Vagina (tissue), 2 donors: Measurements from ENCODE around the gene GARIN5B. TPM values are rescaled to one million over a fixed set of nuclear protein-coding genes. Genes with fewer than 3 reads are reported as not detected.

ENCODE experiments used
- DNase-seq, 2 donors: peaks; one replicate each; pipeline ENCODE4 v3.0.0-alpha.2; 2017; ENCODE audit errors: extremely low spot score in 2 of 2
- H3K27ac ChIP-seq: fragments of 200-600 bp; sonication (generic); one replicate; pipeline ENCODE4 v1.5.1; 2019
- H3K27me3 ChIP-seq: fragments of 200-600 bp; sonication (generic); one replicate; pipeline ENCODE4 v1.5.1; 2019
- H3K36me3 ChIP-seq, 2 donors: fragments of 200-600 bp; sonication (generic); one replicate each; pipeline ENCODE4 v1.5.1; 2017 to 2019
- H3K4me1 ChIP-seq: fragments of 200-600 bp; sonication (generic); one replicate; pipeline ENCODE4 v1.5.1; 2019
- H3K4me3 ChIP-seq, 2 donors: fragments of 200-600 bp; sonication (generic); 1 replicate in 1 of 2; 2 replicates in 1 of 2; pipeline ENCODE4 v1.5.1; 2016 to 2019
- H3K9me3 ChIP-seq: fragments of 200-600 bp; sonication (generic); one replicate; pipeline ENCODE4 v1.5.1; 2019
- CTCF ChIP-seq, 3 experiments: fragments of 450-650 bp in 2 of 3; fragments of 200-600 bp in 1 of 3; sonication (generic) in 1 of 3; IDR thresholded peaks; one replicate each; pipeline ENCODE4 v1.5.1; 2017 to 2019; ENCODE audit warnings: antibody characterized with exemption in 3 of 3, mild to moderate bottlenecking in 2 of 3, moderate library complexity in 2 of 3
- POLR2A ChIP-seq, 2 donors: fragments of 450-650 bp; IDR thresholded peaks; one replicate each; pipeline ENCODE4 v1.6.1; 2017; ENCODE audit warnings: antibody characterized with exemption in 2 of 2, mild to moderate bottlenecking in 2 of 2, moderate library complexity in 2 of 2
- POLR2AphosphoS5 ChIP-seq, 2 donors: sonication (generic); formaldehyde crosslinking; IDR thresholded peaks; one replicate each; pipeline ENCODE4 v1.9.0; 2017; ENCODE audit warnings: antibody characterized with exemption in 2 of 2, mild to moderate bottlenecking in 2 of 2, low read depth in 1 of 2; ENCODE audit not compliant: insufficient read depth in 1 of 2
- intact Hi-C: fragments of 100-400 bp; cut with DNase I; formaldehyde crosslinking; loops from one replicate; pipeline ENCODE4 v1.15.1; 2023
- total RNA-seq: library from RNA; depleted of rRNA; stranded (reverse); fragments of >200 nt; gene quantifications from one replicate; pipeline ENCODE4 v1.2.3, GENCODE V29; 2016

The GARIN5B gene
- total RNA-seq, 1 donor from 2014 or later: not detected

DNA sequence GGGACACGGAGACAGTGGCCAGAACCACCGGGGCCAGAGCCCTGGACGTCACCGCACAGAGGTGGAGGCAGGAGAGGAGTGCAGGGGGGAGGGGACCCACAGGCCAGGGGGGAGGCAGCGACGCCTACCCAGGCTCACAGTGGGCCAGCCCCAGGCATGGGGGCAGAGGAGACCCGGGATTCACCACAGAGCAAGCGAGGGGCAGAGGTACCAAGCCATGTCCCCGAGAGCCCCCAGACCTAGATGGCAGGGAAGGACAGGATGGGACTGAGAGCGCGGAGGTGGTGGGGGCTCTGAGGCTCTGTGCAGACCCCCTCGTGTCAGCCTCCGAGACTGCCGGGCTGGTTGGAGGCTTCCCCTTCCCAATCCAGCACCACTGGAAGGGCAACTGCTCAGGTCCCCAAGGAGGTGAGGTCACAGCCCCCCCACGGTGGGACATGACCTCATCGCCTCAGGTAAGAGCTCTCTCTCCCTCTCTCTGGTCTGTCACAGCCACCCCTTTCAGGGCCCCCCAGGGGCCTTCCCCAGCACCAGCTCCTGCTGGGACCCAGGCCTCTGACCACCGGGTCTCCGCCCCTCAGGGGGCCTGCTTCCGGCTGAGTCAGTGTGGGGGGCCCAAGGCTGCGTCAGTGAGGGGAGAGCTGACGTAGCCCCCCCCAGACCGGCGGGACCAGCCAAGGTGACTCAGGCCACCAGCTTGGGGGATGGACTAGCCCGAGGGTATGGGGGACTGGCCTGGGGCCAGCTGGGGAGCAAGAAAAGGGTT, 9.4 kb upstream of the GARIN5B start:
- Histone ChIP-seq H3K36me3 (no peaks in the 10 kb centered on the region), H3K27me3 (peaks cover 15% of the 10 kb centered on the region), H3K4me3 (no peak overlapping the region), H3K9me3 (no peaks in the 10 kb centered on the region), H3K4me1 (peaks cover 25% of the 10 kb centered on the region), H3K27ac (no peak overlapping the region)
- DNase-seq: no peak
- TF ChIP-seq POLR2AphosphoS5 (IDR thresholded peaks at IDR 0.05; ENCODE audit: insufficient read depth in 1 of 2, low read depth in 1 of 2): no peak
- no peak for TF ChIP-seq CTCF (IDR thresholded peaks at IDR 0.05)
- TF ChIP-seq POLR2A (IDR thresholded peaks at IDR 0.05): no peak
- intact Hi-C loops: loop anchor here (10.0 kb wide), 1 partner anchor 68 kb away; no protein-coding TSS in a partner anchor

DNA sequence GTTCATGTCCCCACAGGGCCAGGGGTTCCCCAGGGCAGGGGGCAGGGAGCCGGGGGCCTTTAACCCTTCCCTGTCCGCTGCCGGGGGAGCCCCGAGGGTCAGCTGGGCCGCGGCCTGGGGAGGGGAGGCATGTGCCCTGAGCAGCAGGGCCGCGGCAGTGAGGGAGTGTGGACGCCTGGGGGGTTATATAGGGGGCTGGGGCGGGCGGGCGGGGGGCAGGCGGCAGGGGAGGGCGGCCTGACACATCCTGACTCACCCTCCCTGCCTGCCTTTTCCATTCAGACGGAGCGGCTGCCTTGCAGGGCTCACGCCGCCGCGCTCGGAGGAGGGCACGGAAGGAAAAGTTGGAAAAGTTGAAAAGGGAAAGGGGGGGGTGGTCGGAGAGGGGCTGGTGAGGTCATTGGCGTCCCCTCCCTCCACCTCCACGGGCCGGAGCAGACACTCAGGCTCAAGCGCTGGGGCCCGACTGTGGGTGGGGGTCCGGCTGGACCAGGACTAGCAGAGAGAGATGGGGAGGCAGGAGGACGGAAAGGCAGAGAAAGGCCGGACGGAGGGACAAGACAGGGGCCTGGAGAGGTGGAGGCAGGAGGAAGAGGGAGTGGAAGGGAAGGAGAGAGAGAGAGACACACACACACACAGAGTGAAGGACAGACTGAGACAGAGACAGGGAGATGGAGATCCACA, 7.4 kb upstream of the GARIN5B start, which contains the start of gene IL11:
Gene IL11, minus strand, starts transcription at position 159 of the 684 bp plus-strand sequence. Its CDS starts 153 bp downstream, at position 6.
- peak within 1 kb of the TSS; percentile 20 to 38 for H3K4me3 ChIP-seq
- intact Hi-C loops: loop anchor here (10.0 kb wide), 1 partner anchor 66 kb away; no protein-coding TSS in a partner anchor
- peaks cover 25% of the 10 kb centered on the region for H3K4me1 ChIP-seq

DNA sequence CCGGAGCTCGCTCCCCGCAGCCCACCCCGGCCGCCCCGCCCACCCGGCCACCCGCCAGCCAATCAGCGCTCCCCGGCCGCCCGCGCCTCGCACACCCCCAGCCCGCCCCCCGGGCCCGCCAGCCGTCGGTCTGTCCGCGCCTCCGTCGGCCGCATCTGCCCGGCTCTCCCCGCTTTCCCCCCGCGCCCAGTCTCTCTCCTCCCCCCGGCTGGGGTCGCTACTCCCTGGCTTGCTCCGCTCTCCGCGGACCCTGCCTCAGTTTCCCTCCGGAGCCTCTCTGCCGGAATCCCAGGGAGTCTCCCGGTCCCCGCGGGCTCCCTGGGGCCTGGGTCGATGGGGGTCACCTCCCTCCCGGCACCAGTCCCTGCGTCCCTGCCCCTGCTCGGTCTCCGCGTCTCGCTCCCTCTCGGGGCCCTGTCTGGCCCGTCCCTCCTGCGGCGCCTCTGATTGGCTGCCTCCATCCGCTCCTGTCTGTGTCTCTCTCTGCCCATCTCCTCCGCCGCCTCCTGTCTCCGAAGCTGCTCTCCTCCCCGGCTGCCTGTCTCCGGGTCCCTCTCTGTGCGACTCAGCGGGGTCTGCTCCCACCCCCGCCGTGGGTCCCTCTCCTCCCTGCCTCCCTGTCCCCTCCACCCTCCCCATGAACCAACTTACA, 6.7 kb upstream of the GARIN5B start:
- intact Hi-C loops: loop anchor here (10.0 kb wide), 1 partner anchor 65 kb away; no protein-coding TSS in a partner anchor
- no peak for DNase-seq
- Histone ChIP-seq H3K27me3 (peaks cover 15% of the 10 kb centered on the region), H3K9me3 (no peaks in the 10 kb centered on the region), H3K36me3 (no peaks in the 10 kb centered on the region), H3K27ac (no peak overlapping the region), H3K4me3 (peak overlapping the region; percentile 20 to 38), H3K4me1 (peaks cover 25% of the 10 kb centered on the region)
- TF ChIP-seq CTCF (IDR thresholded peaks at IDR 0.05) (no peak), POLR2AphosphoS5 (IDR thresholded peaks at IDR 0.05; ENCODE audit: insufficient read depth in 1 of 2, low read depth in 1 of 2) (no peak), POLR2A (IDR thresholded peaks at IDR 0.05) (no peak)

More for the DNA sequence above, 7.4 kb upstream of the GARIN5B start, which contains the start of gene IL11:
- no peak for TF ChIP-seq CTCF (IDR thresholded peaks at IDR 0.05)
- no peak for TF ChIP-seq POLR2A (IDR thresholded peaks at IDR 0.05)
- no peak for TF ChIP-seq POLR2AphosphoS5 (IDR thresholded peaks at IDR 0.05; ENCODE audit: insufficient read depth in 1 of 2, low read depth in 1 of 2)
- Histone ChIP-seq H3K27ac (no peak within 1 kb of the TSS), H3K27me3 (peaks cover 15% of the 10 kb centered on the region), H3K36me3 (no peaks in the 10 kb centered on the region), H3K9me3 (no peaks in the 10 kb centered on the region)
- DNase-seq: no peak

DNA sequence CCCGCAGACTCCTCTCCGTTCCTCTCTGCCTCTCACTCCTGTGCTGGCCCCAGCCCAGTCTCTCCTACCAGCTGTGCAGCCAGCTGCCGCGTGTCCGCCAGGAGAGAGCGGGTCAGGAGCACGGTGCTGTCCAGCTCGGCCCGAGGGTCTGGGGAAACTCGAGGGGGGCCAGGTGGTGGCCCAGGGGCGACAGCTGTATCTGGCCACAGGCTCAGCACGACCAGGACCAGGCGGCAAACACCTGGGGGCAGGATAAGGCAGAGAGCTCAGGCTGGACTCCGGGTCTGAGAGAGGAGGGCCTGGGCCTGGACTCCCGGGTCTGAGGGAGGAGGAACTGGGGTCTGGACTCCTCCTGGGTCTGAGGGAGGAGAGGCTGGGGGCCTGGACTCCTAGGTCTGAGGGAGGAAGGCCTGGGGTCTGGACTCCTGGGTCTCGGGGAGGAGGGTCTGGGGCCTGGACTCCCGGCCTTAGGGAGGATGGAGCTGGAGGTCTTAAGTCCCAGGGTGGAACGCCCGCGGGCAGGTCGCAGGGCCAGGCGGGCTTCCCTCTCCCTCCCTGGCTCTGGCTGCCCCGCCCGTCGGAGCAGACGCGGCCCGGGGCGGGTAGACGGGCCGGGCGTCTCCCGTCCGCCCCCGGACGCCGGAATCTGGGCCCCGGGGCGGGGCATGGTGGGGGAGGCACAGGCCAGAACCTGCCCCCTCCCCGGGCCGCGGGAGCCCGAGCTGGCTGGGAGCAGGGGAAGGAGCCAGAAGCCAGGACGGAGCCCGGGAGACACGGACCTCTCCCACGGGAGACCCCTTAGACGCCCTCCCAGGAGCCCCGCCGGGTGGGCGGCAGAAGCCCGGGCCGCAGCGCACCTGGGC, 5.9 kb upstream of the GARIN5B start:
- intact Hi-C loops: no loop called here
- no peak for TF ChIP-seq CTCF (IDR thresholded peaks at IDR 0.05)
- no peak for TF ChIP-seq POLR2A (IDR thresholded peaks at IDR 0.05)
- TF ChIP-seq POLR2AphosphoS5 (IDR thresholded peaks at IDR 0.05; ENCODE audit: insufficient read depth in 1 of 2, low read depth in 1 of 2): no peak
- Histone ChIP-seq H3K9me3 (no peaks in the 10 kb centered on the region), H3K4me1 (peaks cover 18% of the 10 kb centered on the region), H3K36me3 (no peaks in the 10 kb centered on the region), H3K27me3 (peaks cover 15% of the 10 kb centered on the region), H3K4me3 (peak overlapping the region in 1 of 2 donors; percentile 38), H3K27ac (no peak overlapping the region)
- no peak for DNase-seq
